Small intestine (tissue), 7 donors: ENCODE measurements around the gene POLA2. TPM values are rescaled to one million over a fixed set of nuclear protein-coding genes. Genes with fewer than 3 reads are reported as not detected.

Source experiments
- DNase-seq, 2 donors: peaks; one replicate each; pipeline versions ENCODE4 v3.0.0 to v3.0.0-alpha.2; 2013
- FAIRE-seq: peaks from 2 replicates; lab custom pipeline; 2012; peaks lifted over from hg19 to GRCh38; lab: Jason Lieb, UNC
- H3K27ac ChIP-seq, 3 donors: one replicate each; pipeline ENCODE4 v1.5.1; 2013; ENCODE audit warnings: low read length in 2 of 3, mild to moderate bottlenecking in 2 of 3, control low read depth in 1 of 3, inconsistent platforms in 1 of 3, low read depth in 1 of 3, moderate library complexity in 1 of 3
- H3K27me3 ChIP-seq, 3 donors: one replicate each; pipeline ENCODE4 v1.6.1; 2013; ENCODE audit warnings: low read length in 3 of 3, inconsistent platforms in 1 of 3; ENCODE audit not compliant: control insufficient read depth in 3 of 3, insufficient read depth in 3 of 3
- H3K36me3 ChIP-seq, 3 donors: one replicate each; pipeline ENCODE4 v1.6.1; 2013; ENCODE audit warnings: low read length in 3 of 3, inconsistent platforms in 1 of 3, low read depth in 1 of 3, mild to moderate bottlenecking in 1 of 3, moderate library complexity in 1 of 3; ENCODE audit not compliant: control insufficient read depth in 3 of 3, insufficient read depth in 2 of 3
- H3K4me1 ChIP-seq, 3 donors: one replicate each; pipeline ENCODE4 v1.6.1; 2013; ENCODE audit warnings: low read length in 2 of 3, inconsistent platforms in 1 of 3, low read depth in 1 of 3, mild to moderate bottlenecking in 1 of 3, moderate library complexity in 1 of 3; ENCODE audit not compliant: control insufficient read depth in 3 of 3, insufficient read depth in 2 of 3
- H3K4me3 ChIP-seq, 3 donors: one replicate each; pipeline ENCODE4 v1.5.1; 2013; ENCODE audit warnings: low read length in 3 of 3, control low read depth in 1 of 3, inconsistent platforms in 1 of 3, low read depth in 1 of 3, mild to moderate bottlenecking in 1 of 3, moderate library complexity in 1 of 3
- H3K9me3 ChIP-seq, 2 donors: one replicate each; pipeline ENCODE4 v1.6.1; 2013; ENCODE audit warnings: low read depth in 1 of 2, low read length in 1 of 2; ENCODE audit not compliant: control insufficient read depth in 2 of 2, insufficient read depth in 1 of 2
- WGBS, 3 donors: extraction: QIAGEN DNeasy Blood & Tissue Kit; methylation state at CpG; one replicate each; pipeline ENCODE4 v1.1.7; 2013; 5-methylcytosine and 5-hydroxymethylcytosine counted together
- polyA plus RNA-seq, 4 donors: library from polyadenylated mRNA; stranded (reverse) in 3 of 4; unstranded in 1 of 4; fragments of 200-250 nt in 3 of 4; fragments of 120-200 nt in 1 of 4; gene quantifications; one replicate each; pipeline versions ENCODE4 v1.2.1 to v1.2.3, GENCODE V29; 2013
- donor health status: healthy with polysubstance abuse.
- donor health status: control.
- donor health status: control.
- donor health status: Bipolar disorder and iron deficiency.
- donor health status: healthy.

POLA2 gene
- polyA plus RNA-seq, 4 donors: 1.3 to 14.8 (median 9.1) TPM

- H3K27ac ChIP-seq: peak overlapping the region; percentile 43 to 66 (median 62)
- FAIRE-seq: no peak
- H3K4me3 ChIP-seq: no peak overlapping the region
- H3K9me3 ChIP-seq: no peaks in the 10 kb centered on the region
- peak; percentile 60 to 67 for DNase-seq
- peaks cover 0 to 35% (median 6%) of the 10 kb centered on the region in 3 donors for H3K4me1 ChIP-seq
- H3K27me3 ChIP-seq: no peaks in the 10 kb centered on the region
- WGBS, 3 donors: 7 to 48% (median 17%) methylated on average over 5 of the region's 5 CpGs
- peaks cover 0 to 31% (median 0%) of the 10 kb centered on the region in 3 donors for H3K36me3 ChIP-seq
Observed at GRCh38 chr11:65279741-65280440, 18.1 kb downstream of the POLA2 start.

- DNase-seq (no peak), FAIRE-seq (no peak)
- Histone ChIP-seq H3K27me3 (no peaks in the 10 kb centered on the region), H3K4me1 (peaks cover 0 to 33% (median 6%) of the 10 kb centered on the region in 3 donors), H3K27ac (peak overlapping the region in 2 of 3 donors; percentile 62 to 66), H3K36me3 (peaks cover 0 to 36% (median 0%) of the 10 kb centered on the region in 3 donors), H3K4me3 (no peak overlapping the region), H3K9me3 (no peaks in the 10 kb centered on the region)
- 87 to 92% (median 88%) methylated on average over 4 of the region's 4 CpGs for WGBS, 3 donors
Observed at GRCh38 chr11:65280646-65281045, 18.9 kb downstream of the POLA2 start.

- Histone ChIP-seq H3K36me3 (peaks cover 0 to 63% (median 0%) of the 10 kb centered on the region in 3 donors), H3K4me3 (no peak overlapping the region), H3K27ac (no peak overlapping the region), H3K9me3 (no peaks in the 10 kb centered on the region), H3K4me1 (peaks cover 0 to 6% (median 0%) of the 10 kb centered on the region in 3 donors), H3K27me3 (no peaks in the 10 kb centered on the region)
- no peak for FAIRE-seq
- WGBS, 3 donors: 79 to 88% (median 85%) methylated on average over 4 of the region's 4 CpGs
- DNase-seq: no peak
Observed at GRCh38 chr11:65286686-65287085, 24.9 kb downstream of the POLA2 start.

DNA sequence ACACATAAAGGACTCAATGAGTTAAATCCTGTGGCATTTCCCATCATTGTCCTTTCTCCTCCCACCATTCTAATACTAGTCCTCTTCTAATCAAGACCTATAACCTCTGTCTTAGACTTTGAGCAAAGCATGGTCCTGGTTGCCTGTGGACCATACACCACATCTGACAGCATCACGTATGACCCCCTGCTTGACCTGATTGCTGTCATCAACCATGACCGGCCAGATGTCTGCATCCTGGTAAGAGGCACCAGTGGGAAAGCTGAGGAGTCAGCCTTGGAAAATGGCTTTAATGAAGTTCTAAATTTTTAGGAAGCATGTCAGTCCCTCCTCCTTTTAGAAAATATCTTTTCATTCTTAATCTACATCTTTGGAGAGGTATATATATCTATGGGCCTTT is 25.8 kb downstream of the POLA2 start:
- Histone ChIP-seq H3K27ac (no peak overlapping the region), H3K27me3 (no peaks in the 10 kb centered on the region), H3K36me3 (peaks cover 0 to 56% (median 0%) of the 10 kb centered on the region in 3 donors), H3K9me3 (no peaks in the 10 kb centered on the region), H3K4me1 (peaks cover 0 to 11% (median 0%) of the 10 kb centered on the region in 3 donors), H3K4me3 (no peak overlapping the region)
- FAIRE-seq: no peak
- WGBS, 3 donors: 95 to 98% (median 97%) methylated on average over 2 of the region's 2 CpGs
- no peak for DNase-seq

- 79 to 84% (median 80%) methylated on average over 6 of the region's 6 CpGs for WGBS, 3 donors
- no peak for FAIRE-seq
- H3K4me1 ChIP-seq: peaks cover 0 to 20% (median 0%) of the 10 kb centered on the region in 3 donors
- no peaks in the 10 kb centered on the region for H3K27me3 ChIP-seq
- H3K9me3 ChIP-seq: no peaks in the 10 kb centered on the region
- no peak for DNase-seq
- H3K36me3 ChIP-seq: peaks cover 0 to 55% (median 0%) of the 10 kb centered on the region in 3 donors
- H3K4me3 ChIP-seq: no peak overlapping the region
- no peak overlapping the region for H3K27ac ChIP-seq
Observed at GRCh38 chr11:65288706-65289536, 27.2 kb downstream of the POLA2 start.

DNA sequence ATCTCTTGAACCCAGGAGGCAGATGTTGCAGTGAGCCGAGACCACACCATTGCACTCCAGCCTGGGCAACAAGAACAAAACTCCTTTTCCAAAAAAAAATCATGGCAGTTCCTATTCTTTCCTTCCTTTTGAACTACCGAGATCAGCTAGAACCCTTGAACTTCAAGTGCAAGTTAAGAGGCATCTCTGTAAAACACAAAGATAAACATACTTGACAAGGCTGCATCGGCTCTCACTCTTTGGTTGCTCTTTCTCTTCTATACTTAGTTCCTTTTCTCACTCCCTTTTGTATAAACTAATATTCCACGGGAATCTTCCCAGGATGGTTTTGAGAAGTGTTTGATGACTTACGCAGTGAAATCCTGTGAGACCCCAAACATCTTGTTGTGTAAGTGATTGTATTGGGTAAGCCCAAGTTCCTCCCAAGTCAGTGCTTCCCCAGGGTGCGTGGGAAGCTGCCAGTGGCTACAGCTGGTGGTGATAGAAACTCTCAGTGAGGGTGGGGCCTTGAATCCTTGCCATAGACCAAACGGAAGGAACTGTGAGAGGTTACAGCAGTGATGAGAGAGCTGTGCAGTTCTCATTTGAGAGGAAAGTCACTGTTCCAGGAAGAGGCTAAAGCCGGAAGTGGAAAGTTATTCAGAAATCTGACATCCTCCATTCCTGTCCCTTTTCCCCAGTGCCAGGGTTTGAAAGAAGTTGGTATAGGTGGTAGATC is 28.8 kb downstream of the POLA2 start:
- Histone ChIP-seq H3K9me3 (no peaks in the 10 kb centered on the region), H3K4me3 (no peak overlapping the region), H3K36me3 (peaks cover 0 to 60% (median 3%) of the 10 kb centered on the region in 3 donors), H3K27ac (peak overlapping the region in 2 of 3 donors; percentile 67 to 87), H3K4me1 (peaks cover 0 to 29% (median 0%) of the 10 kb centered on the region in 3 donors), H3K27me3 (no peaks in the 10 kb centered on the region)
- no peak for FAIRE-seq
- peak in 1 of 2 donors; percentile 59 for DNase-seq
- WGBS, 3 donors: 41 to 65% (median 60%) methylated on average over 8 of the region's 8 CpGs

- Histone ChIP-seq H3K36me3 (peaks cover 0 to 65% (median 4%) of the 10 kb centered on the region in 3 donors), H3K27ac (peak overlapping the region in 2 of 3 donors; percentile 67 to 87), H3K4me3 (no peak overlapping the region), H3K4me1 (peaks cover 0 to 31% (median 0%) of the 10 kb centered on the region in 3 donors), H3K9me3 (no peaks in the 10 kb centered on the region), H3K27me3 (no peaks in the 10 kb centered on the region)
- WGBS, 3 donors: 51 to 75% (median 70%) methylated on average over 5 of the region's 5 CpGs
- no peak for FAIRE-seq
- no peak for DNase-seq
Observed at GRCh38 chr11:65291613-65292012, 29.9 kb downstream of the POLA2 start.

DNA sequence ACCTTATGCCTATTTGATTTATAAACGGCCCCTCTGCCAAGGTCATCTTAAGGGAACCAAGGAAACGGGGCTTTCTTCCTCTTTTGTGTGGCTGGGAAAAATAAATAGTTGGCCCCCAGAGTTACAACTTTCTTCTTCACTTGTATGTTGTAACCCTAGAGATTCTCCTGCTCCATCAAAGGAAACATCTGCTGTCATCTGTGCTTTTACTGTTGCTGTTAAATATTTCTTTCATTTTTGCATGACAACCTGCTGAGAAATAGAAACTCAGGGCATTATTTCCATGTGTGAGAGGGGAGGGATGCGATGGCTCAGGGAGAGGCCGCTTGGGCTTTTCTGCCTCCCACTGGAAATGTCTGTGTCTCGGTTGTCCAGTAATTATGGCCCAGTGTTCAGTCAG is 31.1 kb downstream of the POLA2 start:
- H3K4me1 ChIP-seq: peaks cover 0 to 39% (median 0%) of the 10 kb centered on the region in 3 donors
- FAIRE-seq: no peak

More for the DNA sequence above, 31.1 kb downstream of the POLA2 start:
- no peaks in the 10 kb centered on the region for H3K27me3 ChIP-seq
- no peak for DNase-seq
- H3K4me3 ChIP-seq: no peak overlapping the region
- H3K9me3 ChIP-seq: no peaks in the 10 kb centered on the region
- peak overlapping the region in 2 of 3 donors; percentile 51 to 87 for H3K27ac ChIP-seq
- 71 to 84% (median 78%) methylated on average over 5 of the region's 5 CpGs for WGBS, 3 donors
- peaks cover 0 to 65% (median 4%) of the 10 kb centered on the region in 3 donors for H3K36me3 ChIP-seq
